Measurements from ENCODE around the gene TMEM151B. TPM values are rescaled to one million over a fixed set of nuclear protein-coding genes. Genes with fewer than 3 reads are reported as not detected.
A peak's percentile ranks its signal among the peaks of the same experiment; 100 is the strongest.

TMEM151B gene
- total and polyA plus RNA-seq, 7 donors, result 0.04 to 0.07 TPM; not detected in 5

GRCh38 chr6:44247338-44248302 is 22.6 kb upstream of the TMEM151B start:
- TF ChIP-seq, protein P1, sequence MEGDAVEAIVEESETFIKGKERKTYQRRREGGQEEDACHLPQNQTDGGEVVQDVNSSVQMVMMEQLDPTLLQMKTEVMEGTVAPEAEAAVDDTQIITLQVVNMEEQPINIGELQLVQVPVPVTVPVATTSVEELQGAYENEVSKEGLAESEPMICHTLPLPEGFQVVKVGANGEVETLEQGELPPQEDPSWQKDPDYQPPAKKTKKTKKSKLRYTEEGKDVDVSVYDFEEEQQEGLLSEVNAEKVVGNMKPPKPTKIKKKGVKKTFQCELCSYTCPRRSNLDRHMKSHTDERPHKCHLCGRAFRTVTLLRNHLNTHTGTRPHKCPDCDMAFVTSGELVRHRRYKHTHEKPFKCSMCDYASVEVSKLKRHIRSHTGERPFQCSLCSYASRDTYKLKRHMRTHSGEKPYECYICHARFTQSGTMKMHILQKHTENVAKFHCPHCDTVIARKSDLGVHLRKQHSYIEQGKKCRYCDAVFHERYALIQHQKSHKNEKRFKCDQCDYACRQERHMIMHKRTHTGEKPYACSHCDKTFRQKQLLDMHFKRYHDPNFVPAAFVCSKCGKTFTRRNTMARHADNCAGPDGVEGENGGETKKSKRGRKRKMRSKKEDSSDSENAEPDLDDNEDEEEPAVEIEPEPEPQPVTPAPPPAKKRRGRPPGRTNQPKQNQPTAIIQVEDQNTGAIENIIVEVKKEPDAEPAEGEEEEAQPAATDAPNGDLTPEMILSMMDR (IDR thresholded peaks at IDR 0.05), result no peak
- H3K9me3 ChIP-seq, result no peaks in the 10 kb centered on the region
- H3K4me3 ChIP-seq, result peak overlapping the region; percentile 82
- peak overlapping the region; percentile 100 for H3K27ac ChIP-seq
- intact Hi-C loops (cut with DNase I), result loop anchor here in 1 of 2 donors (2.0 kb wide), 1 partner anchor 475 kb away; no protein-coding TSS in a partner anchor
- peaks cover 14 to 48% of the 10 kb centered on the region in 2 donors for H3K36me3 ChIP-seq (ENCODE audit: insufficient read depth in 1 of 2, low read depth in 1 of 2)
- H3K27me3 ChIP-seq (ENCODE audit: insufficient read depth in 3 of 3, low read length in 2 of 3), result no peaks in the 10 kb centered on the region
- WGBS, 3 donors, result 0% methylated on average over 45 to 52 of the region's 52 CpGs
- ATAC-seq (peak; percentile 53 to 69 (median 64)), DNase-seq (peak; percentile 81 to 91)
- H3K4me1 ChIP-seq, result peaks cover 37% of the 10 kb centered on the region

DNA sequence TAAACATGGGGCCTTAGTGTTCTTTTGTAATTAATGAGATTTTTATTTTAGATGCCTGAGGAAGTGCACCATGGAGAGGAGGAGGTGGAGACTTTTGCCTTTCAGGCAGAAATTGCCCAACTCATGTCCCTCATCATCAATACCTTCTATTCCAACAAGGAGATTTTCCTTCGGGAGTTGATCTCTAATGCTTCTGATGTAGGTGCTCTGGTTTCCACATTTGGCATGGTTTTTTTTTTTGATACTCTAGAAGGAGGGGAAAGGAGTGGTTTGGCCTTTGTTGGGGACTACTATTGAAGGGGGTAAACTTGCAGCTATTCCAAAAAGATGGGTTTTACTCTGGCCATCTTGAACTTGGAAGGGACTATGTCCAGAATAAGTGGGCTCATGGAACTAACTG is 21.7 kb upstream of the TMEM151B start:
- Histone ChIP-seq H3K4me1 (peaks cover 45% of the 10 kb centered on the region), H3K9me3 (no peaks in the 10 kb centered on the region), H3K27ac (peak overlapping the region; percentile 100), H3K36me3 (ENCODE audit: insufficient read depth in 1 of 2, low read depth in 1 of 2) (peaks cover 20 to 57% of the 10 kb centered on the region in 2 donors), H3K4me3 (peak overlapping the region; percentile 82), H3K27me3 (ENCODE audit: insufficient read depth in 3 of 3, low read length in 2 of 3) (no peaks in the 10 kb centered on the region)
- no peak for DNase-seq
- TF ChIP-seq, protein P1 (IDR thresholded peaks at IDR 0.05), result no peak
- no peak for ATAC-seq
- 14 to 21% (median 19%) methylated on average over 1 of the region's 1 CpG for WGBS, 3 donors
- intact Hi-C loops (cut with DNase I), result no loop called here

GRCh38 chr6:44249082-44249748 is 21.0 kb upstream of the TMEM151B start:
- ATAC-seq, result no peak
- TF ChIP-seq, protein P1 (IDR thresholded peaks at IDR 0.05), result no peak
- H3K9me3 ChIP-seq, result no peaks in the 10 kb centered on the region
- peak overlapping the region; percentile 82 for H3K4me3 ChIP-seq
- intact Hi-C loops (cut with DNase I), result no loop called here
- DNase-seq, result peak in 1 of 2 donors; percentile 20
- H3K36me3 ChIP-seq (ENCODE audit: insufficient read depth in 1 of 2, low read depth in 1 of 2), result peaks cover 20 to 64% of the 10 kb centered on the region in 2 donors
- H3K27me3 ChIP-seq (ENCODE audit: insufficient read depth in 3 of 3, low read length in 2 of 3), result no peaks in the 10 kb centered on the region
- H3K27ac ChIP-seq, result peak overlapping the region; percentile 100
- peaks cover 45% of the 10 kb centered on the region for H3K4me1 ChIP-seq
- 57 to 75% (median 63%) methylated on average over 9 of the region's 9 CpGs for WGBS, 3 donors

GRCh38 chr6:44250067-44250717 is 20.1 kb upstream of the TMEM151B start:
- intact Hi-C loops (cut with DNase I), result no loop called here
- ATAC-seq (no peak), DNase-seq (no peak)
- peaks cover 20 to 73% of the 10 kb centered on the region in 2 donors for H3K36me3 ChIP-seq (ENCODE audit: insufficient read depth in 1 of 2, low read depth in 1 of 2)
- TF ChIP-seq, protein P1 (IDR thresholded peaks at IDR 0.05), result no peak
- peak overlapping the region; percentile 82 for H3K4me3 ChIP-seq
- peaks cover 45% of the 10 kb centered on the region for H3K4me1 ChIP-seq
- H3K27ac ChIP-seq, result peak overlapping the region; percentile 6
- no peaks in the 10 kb centered on the region for H3K9me3 ChIP-seq
- no peaks in the 10 kb centered on the region for H3K27me3 ChIP-seq (ENCODE audit: insufficient read depth in 3 of 3, low read length in 2 of 3)
- 62 to 67% (median 65%) methylated on average over 6 of the region's 6 CpGs for WGBS, 3 donors
